ENCODE measurements around the gene PKNOX2. TPM values are rescaled to one million over a fixed set of nuclear protein-coding genes. Genes with fewer than 3 reads are reported as not detected.

The PKNOX2 gene
- total RNA-seq, 6 experiments from 2014 or later, result 0.10 TPM; not detected in 5

DNA sequence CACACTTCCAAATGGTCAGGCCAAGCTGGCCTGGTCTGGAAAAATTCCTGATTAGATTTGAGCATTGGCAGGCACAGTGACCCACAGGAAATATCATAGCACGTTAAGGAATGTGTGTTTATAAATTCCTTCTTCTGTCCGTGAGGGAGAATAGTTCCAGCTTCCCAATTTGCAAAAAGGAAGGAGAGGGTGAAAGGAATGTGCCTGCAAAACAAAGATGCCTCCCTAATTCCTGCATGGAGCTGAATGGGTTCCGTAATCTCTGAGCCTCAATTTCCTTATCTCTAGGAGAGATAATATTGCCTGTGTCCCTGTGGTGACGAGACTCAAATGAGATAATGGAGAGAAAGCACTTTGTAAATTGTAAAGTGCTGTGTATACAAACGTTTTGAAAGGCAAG is 226.4 kb downstream of the PKNOX2 start:
- no peaks in the 10 kb centered on the region for H3K9me3 Mint-ChIP-seq
- H3K27ac Mint-ChIP-seq, result peak overlapping the region; percentile 65; the same call in 1 of the 2 replicates
- peaks cover 19% of the 10 kb centered on the region for H3K4me1 Mint-ChIP-seq (ENCODE audit: low read depth)
- DNase-seq, result peak; percentile 32
- peaks cover 9% of the 10 kb centered on the region for H3K27me3 Mint-ChIP-seq (ENCODE audit: insufficient read depth)
- TF ChIP-seq, protein P1, sequence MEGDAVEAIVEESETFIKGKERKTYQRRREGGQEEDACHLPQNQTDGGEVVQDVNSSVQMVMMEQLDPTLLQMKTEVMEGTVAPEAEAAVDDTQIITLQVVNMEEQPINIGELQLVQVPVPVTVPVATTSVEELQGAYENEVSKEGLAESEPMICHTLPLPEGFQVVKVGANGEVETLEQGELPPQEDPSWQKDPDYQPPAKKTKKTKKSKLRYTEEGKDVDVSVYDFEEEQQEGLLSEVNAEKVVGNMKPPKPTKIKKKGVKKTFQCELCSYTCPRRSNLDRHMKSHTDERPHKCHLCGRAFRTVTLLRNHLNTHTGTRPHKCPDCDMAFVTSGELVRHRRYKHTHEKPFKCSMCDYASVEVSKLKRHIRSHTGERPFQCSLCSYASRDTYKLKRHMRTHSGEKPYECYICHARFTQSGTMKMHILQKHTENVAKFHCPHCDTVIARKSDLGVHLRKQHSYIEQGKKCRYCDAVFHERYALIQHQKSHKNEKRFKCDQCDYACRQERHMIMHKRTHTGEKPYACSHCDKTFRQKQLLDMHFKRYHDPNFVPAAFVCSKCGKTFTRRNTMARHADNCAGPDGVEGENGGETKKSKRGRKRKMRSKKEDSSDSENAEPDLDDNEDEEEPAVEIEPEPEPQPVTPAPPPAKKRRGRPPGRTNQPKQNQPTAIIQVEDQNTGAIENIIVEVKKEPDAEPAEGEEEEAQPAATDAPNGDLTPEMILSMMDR (IDR thresholded peaks at IDR 0.05), result no peak
- H3K36me3 Mint-ChIP-seq (ENCODE audit: low read depth), result no peaks in the 10 kb centered on the region
- H3K4me3 Mint-ChIP-seq, result peak overlapping the region; percentile 51

DNA sequence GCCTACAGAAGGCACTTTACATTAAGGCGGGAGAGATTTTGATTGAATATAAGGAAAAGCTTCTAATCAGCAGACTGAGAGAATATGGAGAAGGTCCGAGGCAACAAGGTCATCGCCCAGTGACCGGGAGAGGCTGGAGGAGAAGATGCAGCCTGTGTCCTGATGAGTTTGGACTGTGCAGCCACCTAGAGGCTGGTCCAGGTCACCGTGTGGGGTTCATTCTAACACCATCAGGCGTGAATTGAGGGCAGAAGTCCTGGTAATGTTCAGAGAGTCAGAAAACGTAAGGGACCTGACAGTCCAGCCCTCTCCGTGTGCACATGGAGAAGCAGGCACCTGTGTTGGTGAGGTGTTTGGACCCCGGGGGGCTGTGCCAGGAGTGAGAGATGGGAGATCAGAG is 228.8 kb downstream of the PKNOX2 start:
- Mint-ChIP-seq H3K36me3 (ENCODE audit: low read depth) (no peaks in the 10 kb centered on the region), H3K27ac (no peak overlapping the region), H3K9me3 (no peaks in the 10 kb centered on the region), H3K4me1 (ENCODE audit: low read depth) (peaks cover 19% of the 10 kb centered on the region), H3K4me3 (no peak overlapping the region), H3K27me3 (ENCODE audit: insufficient read depth) (peaks cover 15% of the 10 kb centered on the region; the same call in 1 of the 2 replicates)
- no peak for DNase-seq
- TF ChIP-seq, protein P1 (IDR thresholded peaks at IDR 0.05), result no peak

GRCh38 chr11:125394296-125394695 is 229.7 kb downstream of the PKNOX2 start:
- DNase-seq, result no peak
- Mint-ChIP-seq H3K27me3 (ENCODE audit: insufficient read depth) (peaks cover 19% of the 10 kb centered on the region), H3K27ac (no peak overlapping the region)

DNA sequence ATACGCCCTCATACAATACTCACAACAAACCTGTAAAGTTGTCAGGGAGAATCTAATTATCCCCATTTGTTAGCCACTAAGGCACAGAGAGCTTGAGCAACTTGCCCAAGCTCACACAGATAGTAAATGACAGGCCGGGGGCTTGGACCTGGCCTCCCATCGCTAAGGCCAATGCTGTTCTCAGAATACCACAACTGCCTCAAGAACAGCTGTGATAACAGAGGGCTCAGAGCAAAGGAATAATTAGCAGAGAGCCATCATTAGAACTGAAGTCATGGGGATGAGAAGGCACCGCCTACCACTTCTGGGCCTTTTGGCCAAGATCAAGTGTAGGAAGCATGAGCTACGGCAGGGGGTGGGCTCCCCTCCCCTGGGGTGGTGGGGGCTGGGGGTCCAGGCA is 232.9 kb downstream of the PKNOX2 start:
- no peak overlapping the region for H3K27ac Mint-ChIP-seq

More at GRCh38 chr11:125394296-125394695, 229.7 kb downstream of the PKNOX2 start:
- peaks cover 19% of the 10 kb centered on the region for H3K4me1 Mint-ChIP-seq (ENCODE audit: low read depth)
- TF ChIP-seq, protein P1 (IDR thresholded peaks at IDR 0.05), result no peak
- H3K4me3 Mint-ChIP-seq, result no peak overlapping the region
- H3K9me3 Mint-ChIP-seq, result no peaks in the 10 kb centered on the region
- H3K36me3 Mint-ChIP-seq (ENCODE audit: low read depth), result no peaks in the 10 kb centered on the region

GRCh38 chr11:125398475-125398874 is 233.9 kb downstream of the PKNOX2 start:
- H3K36me3 Mint-ChIP-seq (ENCODE audit: low read depth), result no peaks in the 10 kb centered on the region
- no peaks in the 10 kb centered on the region for H3K9me3 Mint-ChIP-seq
- H3K27me3 Mint-ChIP-seq (ENCODE audit: insufficient read depth), result peaks cover 30% of the 10 kb centered on the region
- no peak overlapping the region for H3K27ac Mint-ChIP-seq
- no peak for DNase-seq
- TF ChIP-seq, protein P1 (IDR thresholded peaks at IDR 0.05), result no peak
- H3K4me1 Mint-ChIP-seq (ENCODE audit: low read depth), result peaks cover 8% of the 10 kb centered on the region
- H3K4me3 Mint-ChIP-seq, result no peak overlapping the region

More for the DNA sequence above, 232.9 kb downstream of the PKNOX2 start:
- Mint-ChIP-seq H3K9me3 (no peaks in the 10 kb centered on the region), H3K4me1 (ENCODE audit: low read depth) (peaks cover 3% of the 10 kb centered on the region), H3K4me3 (no peak overlapping the region), H3K36me3 (ENCODE audit: low read depth) (no peaks in the 10 kb centered on the region), H3K27me3 (ENCODE audit: insufficient read depth) (peaks cover 25% of the 10 kb centered on the region)
- TF ChIP-seq, protein P1 (IDR thresholded peaks at IDR 0.05), result no peak
- DNase-seq, result no peak

Measured in HFFc6 (cell line).